ENCODE results near the gene TRAPPC3L. TPM values are rescaled to one million over a fixed set of nuclear protein-coding genes. Genes with fewer than 3 reads are reported as not detected.

The TRAPPC3L gene
- total RNA-seq, 3 donors from 2014 or later: 0.80 TPM; not detected in 2

GRCh38 chr6:116518621-116519368 is 26.7 kb downstream of the TRAPPC3L start:
- Histone ChIP-seq H3K9me3 (no peaks in the 10 kb centered on the region), H3K4me3 (no peak overlapping the region), H3K36me3 (no peaks in the 10 kb centered on the region), H3K4me1 (no peaks in the 10 kb centered on the region), H3K27ac (no peak overlapping the region), H3K27me3 (no peaks in the 10 kb centered on the region)
- TF ChIP-seq POLR2AphosphoS5 (IDR thresholded peaks at IDR 0.05): no peak
- no peak for TF ChIP-seq CTCF (IDR thresholded peaks at IDR 0.05)
- no peak for TF ChIP-seq POLR2A (IDR thresholded peaks at IDR 0.05)
- intact Hi-C loops (cut with DNase I; ENCODE audit: low total_unique reads): no loop called here
- DNase-seq (ENCODE audit: low spot score in 2 of 2): no peak

GRCh38 chr6:116515141-116515540 is 30.3 kb downstream of the TRAPPC3L start:
- Histone ChIP-seq H3K27ac (no peak overlapping the region), H3K27me3 (no peaks in the 10 kb centered on the region), H3K9me3 (no peaks in the 10 kb centered on the region), H3K4me1 (no peaks in the 10 kb centered on the region), H3K4me3 (no peak overlapping the region), H3K36me3 (no peaks in the 10 kb centered on the region)
- DNase-seq (ENCODE audit: low spot score in 2 of 2): no peak
- TF ChIP-seq CTCF (IDR thresholded peaks at IDR 0.05) (no peak), POLR2A (IDR thresholded peaks at IDR 0.05) (no peak), POLR2AphosphoS5 (IDR thresholded peaks at IDR 0.05) (no peak)
- intact Hi-C loops (cut with DNase I; ENCODE audit: low total_unique reads): no loop called here

DNA sequence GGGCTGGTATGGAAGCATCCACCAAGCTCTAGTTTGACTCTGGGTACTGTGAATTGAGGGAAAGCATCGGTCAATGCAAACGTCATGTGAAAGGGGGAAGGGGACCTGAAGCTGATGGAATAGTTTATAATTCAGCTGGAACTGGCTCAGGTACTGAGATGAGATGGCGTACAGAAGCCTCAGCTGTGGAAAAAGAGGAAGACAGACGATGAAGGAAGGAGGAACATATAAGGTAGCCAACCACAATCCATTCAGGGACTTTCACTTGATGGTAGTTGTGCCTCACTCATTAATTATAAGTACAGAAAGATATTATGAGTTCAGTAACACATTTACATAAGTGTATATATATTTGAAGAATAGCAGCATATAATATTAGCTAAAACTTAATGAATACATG is 31.4 kb downstream of the TRAPPC3L start:
- no peak for DNase-seq (ENCODE audit: low spot score in 2 of 2)
- Histone ChIP-seq H3K4me3 (no peak overlapping the region), H3K9me3 (no peaks in the 10 kb centered on the region), H3K36me3 (no peaks in the 10 kb centered on the region), H3K27me3 (no peaks in the 10 kb centered on the region), H3K27ac (no peak overlapping the region), H3K4me1 (no peaks in the 10 kb centered on the region)
- intact Hi-C loops (cut with DNase I; ENCODE audit: low total_unique reads): no loop called here
- TF ChIP-seq POLR2A (IDR thresholded peaks at IDR 0.05): no peak
- TF ChIP-seq POLR2AphosphoS5 (IDR thresholded peaks at IDR 0.05): no peak

DNA sequence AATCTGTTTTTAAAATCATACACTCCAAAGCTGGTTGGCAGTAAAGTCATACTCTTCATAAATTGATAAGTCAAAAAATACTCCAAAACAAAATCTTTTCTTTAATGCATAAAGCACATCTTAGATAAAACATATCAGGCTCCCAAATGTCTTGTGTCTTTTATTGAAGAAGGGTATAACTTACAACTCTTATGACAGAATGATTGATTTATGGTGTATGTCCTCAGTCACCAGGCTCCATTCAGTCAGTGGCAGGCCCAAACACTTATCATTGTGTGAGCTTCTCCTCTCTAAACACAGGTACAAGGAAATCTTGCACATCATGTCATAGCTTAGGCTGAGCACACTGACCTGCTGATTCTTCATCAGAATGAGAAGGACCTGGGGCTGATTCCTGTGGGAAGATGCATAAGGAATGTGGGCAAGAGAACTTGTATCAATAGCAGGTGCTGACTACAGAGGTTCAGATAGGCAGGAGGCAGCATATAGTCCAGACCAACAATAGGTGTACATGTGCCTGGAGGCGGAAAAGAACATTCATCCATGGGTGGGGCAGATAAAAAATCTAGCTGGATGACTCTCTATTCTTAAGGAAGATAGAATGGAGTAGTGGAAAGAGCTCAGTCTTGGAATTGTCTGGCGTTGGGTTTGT is 32.1 kb downstream of the TRAPPC3L start:
- Histone ChIP-seq H3K4me1 (no peaks in the 10 kb centered on the region), H3K4me3 (peak overlapping the region in 2 of 3 donors; percentile 33 to 55), H3K36me3 (no peaks in the 10 kb centered on the region), H3K9me3 (no peaks in the 10 kb centered on the region), H3K27ac (peak overlapping the region in 1 of 2 donors; percentile 7), H3K27me3 (no peaks in the 10 kb centered on the region)
- DNase-seq (ENCODE audit: low spot score in 2 of 2): no peak
- intact Hi-C loops (cut with DNase I; ENCODE audit: low total_unique reads): no loop called here
- TF ChIP-seq CTCF (IDR thresholded peaks at IDR 0.05): no peak
- no peak for TF ChIP-seq POLR2AphosphoS5 (IDR thresholded peaks at IDR 0.05)
- no peak for TF ChIP-seq POLR2A (IDR thresholded peaks at IDR 0.05)

DNA sequence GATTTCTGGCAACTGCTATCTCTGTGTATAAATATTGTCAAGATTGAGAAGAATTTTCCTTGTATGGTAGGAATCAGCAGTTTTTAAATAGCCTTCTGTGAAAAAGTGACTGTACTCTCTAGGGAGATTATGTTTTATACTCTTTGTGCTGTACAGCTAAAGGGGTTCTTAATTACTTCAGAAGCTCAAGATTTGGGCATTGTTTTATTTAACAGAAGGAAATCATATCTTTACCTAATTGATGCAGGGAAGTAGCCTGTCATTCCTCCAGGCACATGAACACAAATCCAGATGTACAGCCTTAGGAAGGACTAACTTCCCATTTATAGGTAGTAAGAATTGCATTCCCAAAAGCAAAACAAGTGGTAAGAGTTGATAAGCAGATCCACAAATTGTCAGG is 32.8 kb downstream of the TRAPPC3L start:
- H3K9me3 ChIP-seq: no peaks in the 10 kb centered on the region
- H3K4me3 ChIP-seq: peak overlapping the region; percentile 30 to 55 (median 33)
- no peak for DNase-seq (ENCODE audit: low spot score in 2 of 2)
- no peaks in the 10 kb centered on the region for H3K4me1 ChIP-seq
- intact Hi-C loops (cut with DNase I; ENCODE audit: low total_unique reads): no loop called here
- no peaks in the 10 kb centered on the region for H3K36me3 ChIP-seq
- TF ChIP-seq POLR2AphosphoS5 (IDR thresholded peaks at IDR 0.05): no peak
- no peak for TF ChIP-seq POLR2A (IDR thresholded peaks at IDR 0.05)
- TF ChIP-seq CTCF (IDR thresholded peaks at IDR 0.05): no peak
- H3K27ac ChIP-seq: peak overlapping the region in 1 of 2 donors; percentile 65
- H3K27me3 ChIP-seq: no peaks in the 10 kb centered on the region

All from breast epithelium (tissue), 4 donors.